Lung (tissue), 12 donors: ENCODE measurements around the gene LNX2. TPM values are rescaled to one million over a fixed set of nuclear protein-coding genes. Genes with fewer than 3 reads are reported as not detected.

Experiments
- ATAC-seq: fragments of 200-7000 bp; cut with Tn5 transposase; one replicate; pipeline ENCODE4 v1.9.1; 2020; ENCODE audit warnings: moderate number of reproducible peaks; ENCODE audit not compliant: insufficient read depth, low FRiP score
- DNase-seq, 3 donors: peaks; one replicate each; pipeline ENCODE4 v3.0.0-alpha.2; 2013 to 2017
- H3K27ac ChIP-seq, 2 donors: one replicate each; pipeline ENCODE4 v1.5.1; 2013; ENCODE audit warnings: mild to moderate bottlenecking in 2 of 2, moderate library complexity in 2 of 2, control low read depth in 1 of 2, inconsistent platforms in 1 of 2, low read depth in 1 of 2, low read length in 1 of 2
- H3K27me3 ChIP-seq, 3 donors: one replicate each; pipeline ENCODE4 v1.5.1; 2013; ENCODE audit warnings: low read length in 2 of 3; ENCODE audit not compliant: control insufficient read depth in 3 of 3, insufficient read depth in 3 of 3
- H3K36me3 ChIP-seq, 4 donors: one replicate each; pipeline ENCODE4 v1.5.1; 2013; ENCODE audit warnings: low read length in 4 of 4, mild to moderate bottlenecking in 1 of 4, moderate library complexity in 1 of 4; ENCODE audit not compliant: control insufficient read depth in 4 of 4, insufficient read depth in 4 of 4
- H3K4me1 ChIP-seq, 5 donors: one replicate each; pipeline ENCODE4 v1.5.1; 2013; ENCODE audit warnings: low read length in 5 of 5, mild to moderate bottlenecking in 2 of 5, moderate library complexity in 1 of 5; ENCODE audit not compliant: control insufficient read depth in 5 of 5, insufficient read depth in 5 of 5
- H3K4me3 ChIP-seq: one replicate; pipeline ENCODE4 v1.5.1; 2013; ENCODE audit warnings: mild to moderate bottlenecking, control low read depth, moderate library complexity
- H3K9ac ChIP-seq, 2 donors: one replicate each; pipeline ENCODE4 v1.5.1; 2013; ENCODE audit warnings: low read length in 2 of 2, control low read depth in 1 of 2; ENCODE audit not compliant: insufficient read depth in 1 of 2
- H3K9me3 ChIP-seq, 4 donors: one replicate each; pipeline ENCODE4 v1.5.1; 2013; ENCODE audit warnings: low read length in 3 of 4, mild to moderate bottlenecking in 1 of 4, moderate library complexity in 1 of 4; ENCODE audit not compliant: control insufficient read depth in 4 of 4, insufficient read depth in 3 of 4
- CTCF ChIP-seq: IDR thresholded peaks from 2 replicates; pipeline ENCODE4 v1.5.1; 2012; ENCODE audit warnings: mild to moderate bottlenecking; ENCODE audit errors: control extremely low read depth, extremely low read depth
- WGBS, 2 donors: extraction: QIAGEN DNeasy Blood & Tissue Kit; methylation state at CpG; one replicate each; pipeline ENCODE4 v1.1.7; 2013; 5-methylcytosine and 5-hydroxymethylcytosine counted together
- polyA plus RNA-seq, 2 donors: library from polyadenylated mRNA; stranded (reverse); fragments of 200-250 nt; gene quantifications; one replicate each; pipeline ENCODE4 v1.2.1, GENCODE V29; 2013
- total RNA-seq, 2 donors: library from RNA; depleted of rRNA in 1 of 2; stranded (reverse); fragments of >200 nt in 1 of 2; gene quantifications; one replicate each; pipeline ENCODE4 v1.2.1, GENCODE V29; 2014 to 2021
- donor health status: control.
- donor health status: control.
- donor health status: Bipolar disorder and iron deficiency.
- donor health status: healthy.
- donor health status: DM: yes; HTN: yes; CAD: no.

Gene LNX2
- total and polyA plus RNA-seq, 4 donors = 12.6 to 49.2 (median 22.3) TPM

- Histone ChIP-seq H3K27me3 (no peaks in the 10 kb centered on the region), H3K4me3 (peak overlapping the region; percentile 87), H3K36me3 (peaks cover 0 to 14% (median 6%) of the 10 kb centered on the region in 4 donors), H3K9ac (peak overlapping the region; percentile 21 to 76), H3K4me1 (peaks cover 7 to 29% (median 12%) of the 10 kb centered on the region in 5 donors), H3K27ac (peak overlapping the region; percentile 97 to 99), H3K9me3 (no peaks in the 10 kb centered on the region)
- DNase-seq (peak; percentile 41 to 48 (median 45)), ATAC-seq (peak; percentile 3)
- no peak for TF ChIP-seq CTCF
- WGBS, 2 donors = 0% methylated on average over 47 of the region's 47 CpGs
Observed at GRCh38 chr13:27619728-27620376, 477 bp downstream of the LNX2 start.

GRCh38 chr13:27619093-27619727, 1.1 kb downstream of the LNX2 start:
- peaks cover 7 to 29% (median 11%) of the 10 kb centered on the region in 5 donors for H3K4me1 ChIP-seq
- peaks cover 0 to 12% (median 4%) of the 10 kb centered on the region in 4 donors for H3K36me3 ChIP-seq
- H3K4me3 ChIP-seq = peak overlapping the region; percentile 87
- no peaks in the 10 kb centered on the region for H3K9me3 ChIP-seq
- DNase-seq (peak in 2 of 3 donors; percentile 41 to 52), ATAC-seq (no peak)
- H3K9ac ChIP-seq = peak overlapping the region; percentile 21 to 76
- 33 to 45% methylated on average over 10 of the region's 10 CpGs for WGBS, 2 donors
- H3K27ac ChIP-seq = peak overlapping the region in 1 of 2 donors; percentile 99
- H3K27me3 ChIP-seq = no peaks in the 10 kb centered on the region
- no peak for TF ChIP-seq CTCF

- no peaks in the 10 kb centered on the region for H3K9me3 ChIP-seq
- H3K27me3 ChIP-seq = no peaks in the 10 kb centered on the region
- H3K9ac ChIP-seq = no peak overlapping the region
- H3K4me3 ChIP-seq = no peak overlapping the region
- ATAC-seq (no peak), DNase-seq (peak in 1 of 3 donors; percentile 34)
- no peak overlapping the region for H3K27ac ChIP-seq
- H3K36me3 ChIP-seq = peaks cover 0 to 2% (median 0%) of the 10 kb centered on the region in 4 donors
- H3K4me1 ChIP-seq = peaks cover under 1 to 19% (median 12%) of the 10 kb centered on the region in 5 donors
- no peak for TF ChIP-seq CTCF
- WGBS, 2 donors = 74 to 89% methylated on average over 3 of the region's 3 CpGs
Observed at GRCh38 chr13:27617881-27618321, 2.4 kb downstream of the LNX2 start.
